OCI-LY3 (cell line): ENCODE data around the gene VIPR2.

Source experiments
- H2AFZ ChIP-seq: fragments of 200-600, 300-600 bp; shearing (Covaris generic); 2 replicates; pipeline ENCODE4 v1.6.0; 2014; ENCODE audit warnings: antibody characterized with exemption, low read depth, low read length
- H3K27ac ChIP-seq: fragments of 200-600, 300-600 bp; sonication (generic); 2 replicates; pipeline ENCODE4 v1.5.1; 2014; ENCODE audit warnings: mild to moderate bottlenecking, low read length, moderate library complexity, mixed read lengths
- H3K27me3 ChIP-seq: fragments of 200-600, 300-600 bp; sonication (generic); 2 replicates; pipeline ENCODE4 v1.6.1; 2014; ENCODE audit warnings: low read depth, low read length, mixed read lengths
- H3K36me3 ChIP-seq: fragments of 200-600, 300-600 bp; sonication (generic); replicated peaks from 2 replicates; pipeline ENCODE3; 2014; ENCODE audit warnings: low read depth, low read length, mixed read lengths
- H3K4me1 ChIP-seq: fragments of 300-600, 200-600 bp; sonication (generic); 2 replicates; pipeline ENCODE4 v1.6.1; 2014; ENCODE audit warnings: low read length, mixed read lengths
- H3K4me2 ChIP-seq: fragments of 200-600, 300-600 bp; sonication (generic); 2 replicates; pipeline ENCODE4 v1.6.1; 2014; ENCODE audit warnings: low read length, mixed read lengths
- H3K4me3 ChIP-seq: fragments of 300-600, 200-600 bp; sonication (generic); 2 replicates; pipeline ENCODE4 v1.5.1; 2014; ENCODE audit warnings: antibody characterized with exemption, mild to moderate bottlenecking, low read length, moderate library complexity
- H3K79me2 ChIP-seq: fragments of 300-600, 200-600 bp; shearing (Covaris generic); 2 replicates; pipeline ENCODE4 v1.6.1; 2014; ENCODE audit warnings: mild to moderate bottlenecking, low read length, mixed read lengths
- H3K9ac ChIP-seq: fragments of 300-600, 200-600 bp; shearing (Covaris generic); 2 replicates; pipeline ENCODE4 v1.6.0; 2014; ENCODE audit warnings: mild to moderate bottlenecking, low read length, moderate library complexity
- H3K9me3 ChIP-seq: fragments of 200-600, 300-600 bp; shearing (Covaris generic); 2 replicates; pipeline ENCODE4 v1.6.1; 2014; ENCODE audit warnings: low read length, mixed read lengths; ENCODE audit not compliant: insufficient read depth
- H4K20me1 ChIP-seq: fragments of 200-600, 300-600 bp; sonication (generic); 2 replicates; pipeline ENCODE4 v1.6.1; 2016; ENCODE audit warnings: low read length, mixed read lengths; ENCODE audit not compliant: insufficient read depth
- EZH2phosphoT487 ChIP-seq: fragments of 200-600 bp; shearing (Covaris generic); IDR thresholded peaks from 2 replicates; pipeline ENCODE4 v1.6.1; 2018; ENCODE audit warnings: antibody characterized with exemption, mixed run types, low read depth
- TF ChIP-seq, protein P1 (sequence below): fragments of 200-600, 300-600 bp; sonication (generic); IDR thresholded peaks from 2 replicates; pipeline ENCODE4 v1.5.1; 2014; ENCODE audit warnings: antibody characterized with exemption, low read length, low read depth

VIPR2 gene

GRCh38 chr7:158992759-158993158, 151.9 kb downstream of the VIPR2 start:
- Histone ChIP-seq H3K9me3 (no peaks in the 10 kb centered on the region), H2AFZ (no peak overlapping the region), H3K4me1 (no peaks in the 10 kb centered on the region), H3K79me2 (no peaks in the 10 kb centered on the region), H3K27me3 (no peaks in the 10 kb centered on the region), H3K36me3 (no peaks in the 10 kb centered on the region), H3K4me2 (no peak overlapping the region), H3K4me3 (no peak overlapping the region), H4K20me1 (no peaks in the 10 kb centered on the region), H3K27ac (no peak overlapping the region), H3K9ac (no peak overlapping the region)
- TF ChIP-seq, protein P1, sequence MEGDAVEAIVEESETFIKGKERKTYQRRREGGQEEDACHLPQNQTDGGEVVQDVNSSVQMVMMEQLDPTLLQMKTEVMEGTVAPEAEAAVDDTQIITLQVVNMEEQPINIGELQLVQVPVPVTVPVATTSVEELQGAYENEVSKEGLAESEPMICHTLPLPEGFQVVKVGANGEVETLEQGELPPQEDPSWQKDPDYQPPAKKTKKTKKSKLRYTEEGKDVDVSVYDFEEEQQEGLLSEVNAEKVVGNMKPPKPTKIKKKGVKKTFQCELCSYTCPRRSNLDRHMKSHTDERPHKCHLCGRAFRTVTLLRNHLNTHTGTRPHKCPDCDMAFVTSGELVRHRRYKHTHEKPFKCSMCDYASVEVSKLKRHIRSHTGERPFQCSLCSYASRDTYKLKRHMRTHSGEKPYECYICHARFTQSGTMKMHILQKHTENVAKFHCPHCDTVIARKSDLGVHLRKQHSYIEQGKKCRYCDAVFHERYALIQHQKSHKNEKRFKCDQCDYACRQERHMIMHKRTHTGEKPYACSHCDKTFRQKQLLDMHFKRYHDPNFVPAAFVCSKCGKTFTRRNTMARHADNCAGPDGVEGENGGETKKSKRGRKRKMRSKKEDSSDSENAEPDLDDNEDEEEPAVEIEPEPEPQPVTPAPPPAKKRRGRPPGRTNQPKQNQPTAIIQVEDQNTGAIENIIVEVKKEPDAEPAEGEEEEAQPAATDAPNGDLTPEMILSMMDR, result no peak
- no peak for TF ChIP-seq EZH2phosphoT487

DNA sequence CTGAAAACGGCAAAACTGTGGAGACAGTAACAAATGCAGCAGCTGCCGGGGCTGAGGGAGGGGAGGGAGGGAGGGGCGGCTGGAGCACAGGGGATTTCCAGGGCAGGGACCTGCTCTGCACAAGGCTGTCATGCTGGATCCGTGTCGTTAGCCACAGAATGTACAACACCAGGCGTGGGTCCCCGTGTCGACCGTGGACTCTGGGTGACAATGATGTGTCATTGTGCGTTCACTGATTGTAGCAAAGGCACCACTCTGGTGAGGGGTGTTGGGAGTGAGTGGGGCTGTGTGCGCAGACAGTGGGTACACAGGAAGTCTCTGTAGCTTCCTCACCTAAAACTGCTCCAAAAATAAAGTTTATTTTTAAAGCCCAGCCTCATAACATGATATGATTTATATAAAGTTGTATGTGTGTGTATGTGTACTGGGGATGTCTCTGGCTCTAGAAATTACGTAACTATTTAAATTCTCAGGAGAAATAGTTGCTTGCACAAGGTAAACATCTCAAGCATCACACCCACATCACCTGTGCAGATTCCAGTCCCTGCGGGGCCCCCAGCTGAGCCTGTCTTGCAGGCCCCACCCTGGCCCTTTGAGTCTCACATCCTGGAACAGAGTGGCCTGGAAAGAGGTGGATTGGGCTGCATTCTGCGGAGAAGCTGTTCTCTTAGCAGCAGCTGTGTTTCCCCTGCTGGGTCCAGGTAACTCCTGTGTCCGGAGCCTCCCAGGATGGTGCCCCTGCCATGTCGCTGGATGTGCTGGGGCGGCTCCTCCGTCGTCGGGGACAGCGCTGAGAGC, 152.6 kb downstream of the VIPR2 start:
- Histone ChIP-seq H3K27me3 (no peaks in the 10 kb centered on the region), H3K4me2 (no peak overlapping the region), H4K20me1 (no peaks in the 10 kb centered on the region), H3K9me3 (no peaks in the 10 kb centered on the region), H3K27ac (no peak overlapping the region), H2AFZ (no peak overlapping the region), H3K9ac (no peak overlapping the region), H3K4me1 (no peaks in the 10 kb centered on the region), H3K4me3 (no peak overlapping the region), H3K36me3 (no peaks in the 10 kb centered on the region), H3K79me2 (no peaks in the 10 kb centered on the region)
- TF ChIP-seq, protein P1, result no peak
- no peak for TF ChIP-seq EZH2phosphoT487

DNA sequence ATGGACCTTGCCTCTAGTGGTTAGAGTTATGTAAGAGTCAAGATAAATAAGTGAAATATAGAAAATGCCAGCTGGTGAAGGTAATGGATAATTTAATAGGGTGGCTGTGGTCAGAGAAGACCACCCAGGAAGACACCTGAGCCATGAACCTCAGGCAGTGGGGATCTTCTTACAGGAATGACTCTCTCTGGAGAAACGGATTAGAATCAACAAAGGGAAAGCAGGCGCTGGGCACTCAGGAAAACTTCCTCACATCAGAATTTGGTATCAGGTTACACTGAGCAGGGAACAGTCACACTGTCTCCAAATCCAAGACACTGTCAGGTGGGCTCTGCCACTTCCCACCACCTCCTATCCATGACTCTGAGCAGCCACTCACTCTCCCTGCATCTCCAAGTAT, 155.7 kb downstream of the VIPR2 start:
- Histone ChIP-seq H3K9me3 (no peaks in the 10 kb centered on the region), H3K79me2 (no peaks in the 10 kb centered on the region), H3K4me2 (no peak overlapping the region), H2AFZ (no peak overlapping the region), H3K4me1 (no peaks in the 10 kb centered on the region), H3K27me3 (no peaks in the 10 kb centered on the region), H3K9ac (no peak overlapping the region), H3K36me3 (no peaks in the 10 kb centered on the region), H3K27ac (no peak overlapping the region), H4K20me1 (no peaks in the 10 kb centered on the region), H3K4me3 (no peak overlapping the region)
- TF ChIP-seq, protein P1, result no peak
- no peak for TF ChIP-seq EZH2phosphoT487

DNA sequence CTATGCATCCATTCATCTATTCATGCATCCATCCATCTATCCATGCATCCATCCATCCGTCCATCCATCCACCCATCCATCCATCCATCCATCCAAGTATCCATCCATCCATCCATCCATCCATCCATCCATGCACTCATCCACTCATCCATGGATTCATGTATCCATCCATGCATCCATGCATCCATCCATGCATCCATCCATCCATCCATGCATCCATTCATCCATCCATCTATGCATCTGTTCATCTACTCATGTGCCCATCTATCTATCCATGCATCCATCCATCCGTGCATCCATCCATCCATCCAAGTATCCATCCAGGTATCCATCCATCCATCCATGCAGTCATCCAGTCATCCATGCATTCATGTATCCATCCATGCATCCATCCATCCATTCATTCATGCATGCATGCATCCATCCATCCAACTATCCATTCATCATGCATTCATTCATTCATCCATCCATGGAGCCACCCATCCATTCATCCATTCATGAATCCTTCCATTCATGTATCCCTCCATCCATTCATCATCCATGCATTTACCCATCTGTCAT, 156.3 kb downstream of the VIPR2 start:
- no peak overlapping the region for H3K9ac ChIP-seq
- no peak for TF ChIP-seq EZH2phosphoT487
- TF ChIP-seq, protein P1, result no peak
- no peak overlapping the region for H2AFZ ChIP-seq
- H3K4me2 ChIP-seq, result no peak overlapping the region
- H3K36me3 ChIP-seq, result no peaks in the 10 kb centered on the region
- H3K9me3 ChIP-seq, result no peaks in the 10 kb centered on the region
- no peak overlapping the region for H3K27ac ChIP-seq
- no peaks in the 10 kb centered on the region for H4K20me1 ChIP-seq
- H3K4me3 ChIP-seq, result no peak overlapping the region
- no peaks in the 10 kb centered on the region for H3K79me2 ChIP-seq
- H3K27me3 ChIP-seq, result no peaks in the 10 kb centered on the region
- H3K4me1 ChIP-seq, result no peaks in the 10 kb centered on the region
